ENCODE data around the gene ELP6.
"Not testable (repeated sequence)": the region's sequence is repeated elsewhere in the genome, so short reads cannot be mapped to it uniquely, and the experiment has no call there.

The ELP6 gene

DNA sequence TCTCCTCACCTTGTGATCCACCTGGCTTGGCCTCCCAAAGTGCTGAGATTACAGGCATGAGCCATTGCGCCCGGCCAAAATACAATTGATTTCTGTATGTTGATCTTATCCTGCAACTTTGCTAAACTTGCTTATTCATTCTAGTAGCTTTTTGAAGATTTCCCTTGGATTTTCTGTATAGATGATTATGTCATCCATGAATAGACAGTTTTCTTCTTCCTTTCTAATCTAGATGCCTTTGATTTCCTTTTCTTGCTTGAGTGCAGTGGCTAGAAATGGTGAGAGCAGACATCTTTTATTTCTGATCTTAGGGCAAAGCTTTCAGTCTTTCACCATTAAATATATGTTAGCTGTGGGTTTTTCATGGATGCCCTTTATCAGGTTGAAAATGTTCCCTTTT, 4.4 kb upstream of the ELP6 start:
- no peaks in the 10 kb centered on the region for H3K4me1 ChIP-seq
- H2AFZ ChIP-seq: no peak overlapping the region
- H3K4me2 ChIP-seq (ENCODE audit: low read length): no peak overlapping the region
- no peaks in the 10 kb centered on the region for H3K79me2 ChIP-seq
- TF ChIP-seq, protein P1, sequence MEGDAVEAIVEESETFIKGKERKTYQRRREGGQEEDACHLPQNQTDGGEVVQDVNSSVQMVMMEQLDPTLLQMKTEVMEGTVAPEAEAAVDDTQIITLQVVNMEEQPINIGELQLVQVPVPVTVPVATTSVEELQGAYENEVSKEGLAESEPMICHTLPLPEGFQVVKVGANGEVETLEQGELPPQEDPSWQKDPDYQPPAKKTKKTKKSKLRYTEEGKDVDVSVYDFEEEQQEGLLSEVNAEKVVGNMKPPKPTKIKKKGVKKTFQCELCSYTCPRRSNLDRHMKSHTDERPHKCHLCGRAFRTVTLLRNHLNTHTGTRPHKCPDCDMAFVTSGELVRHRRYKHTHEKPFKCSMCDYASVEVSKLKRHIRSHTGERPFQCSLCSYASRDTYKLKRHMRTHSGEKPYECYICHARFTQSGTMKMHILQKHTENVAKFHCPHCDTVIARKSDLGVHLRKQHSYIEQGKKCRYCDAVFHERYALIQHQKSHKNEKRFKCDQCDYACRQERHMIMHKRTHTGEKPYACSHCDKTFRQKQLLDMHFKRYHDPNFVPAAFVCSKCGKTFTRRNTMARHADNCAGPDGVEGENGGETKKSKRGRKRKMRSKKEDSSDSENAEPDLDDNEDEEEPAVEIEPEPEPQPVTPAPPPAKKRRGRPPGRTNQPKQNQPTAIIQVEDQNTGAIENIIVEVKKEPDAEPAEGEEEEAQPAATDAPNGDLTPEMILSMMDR (IDR thresholded peaks at IDR 0.05): no peak
- no peaks in the 10 kb centered on the region for H3K36me3 ChIP-seq (ENCODE audit: control insufficient read depth, insufficient read depth, low read length)
- H3K27me3 ChIP-seq (ENCODE audit: control insufficient read depth, insufficient read depth, low read length): no peaks in the 10 kb centered on the region
- H3K9ac ChIP-seq: no peak overlapping the region
- H3K27ac ChIP-seq: no peak overlapping the region
- no peaks in the 10 kb centered on the region for H3K9me3 ChIP-seq (ENCODE audit: control insufficient read depth, low read length)
- no peak overlapping the region for H3K4me3 ChIP-seq (ENCODE audit: low read depth, low read length)

DNA sequence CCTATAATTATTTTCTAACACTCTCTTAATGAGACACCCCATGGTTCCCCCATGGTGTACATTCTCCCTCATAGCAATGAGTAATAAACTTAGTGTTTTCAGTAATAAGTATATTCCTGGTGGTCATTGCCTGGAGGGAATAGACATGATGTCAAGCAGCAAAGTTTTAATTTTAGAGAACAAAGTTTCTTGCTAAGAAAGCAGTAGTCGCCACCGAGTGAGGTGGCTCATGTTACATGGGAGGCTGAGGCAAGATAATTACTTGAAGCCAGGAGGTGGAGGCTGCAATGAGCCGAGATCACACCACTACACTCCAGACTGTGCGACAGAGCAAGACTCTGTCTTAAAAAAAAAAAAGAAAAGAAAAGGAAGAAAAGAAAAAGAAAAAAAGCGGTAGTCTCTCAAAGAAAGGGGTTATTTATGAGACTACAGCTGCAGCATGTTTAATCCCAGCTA, 2.4 kb upstream of the ELP6 start:
- TF ChIP-seq, protein P1 (IDR thresholded peaks at IDR 0.05): no peak
- no peaks in the 10 kb centered on the region for H3K79me2 ChIP-seq
- H3K36me3 ChIP-seq (ENCODE audit: control insufficient read depth, insufficient read depth, low read length): no peaks in the 10 kb centered on the region
- no peak overlapping the region for H3K27ac ChIP-seq
- H3K27me3 ChIP-seq (ENCODE audit: control insufficient read depth, insufficient read depth, low read length): no peaks in the 10 kb centered on the region
- no peak overlapping the region for H3K9ac ChIP-seq
- H2AFZ ChIP-seq: peak overlapping the region; percentile 58
- no peak overlapping the region for H3K4me3 ChIP-seq (ENCODE audit: low read depth, low read length)
- H3K4me1 ChIP-seq: no peaks in the 10 kb centered on the region
- no peak overlapping the region for H3K4me2 ChIP-seq (ENCODE audit: low read length)
- H3K9me3 ChIP-seq (ENCODE audit: control insufficient read depth, low read length): no peaks in the 10 kb centered on the region

DNA sequence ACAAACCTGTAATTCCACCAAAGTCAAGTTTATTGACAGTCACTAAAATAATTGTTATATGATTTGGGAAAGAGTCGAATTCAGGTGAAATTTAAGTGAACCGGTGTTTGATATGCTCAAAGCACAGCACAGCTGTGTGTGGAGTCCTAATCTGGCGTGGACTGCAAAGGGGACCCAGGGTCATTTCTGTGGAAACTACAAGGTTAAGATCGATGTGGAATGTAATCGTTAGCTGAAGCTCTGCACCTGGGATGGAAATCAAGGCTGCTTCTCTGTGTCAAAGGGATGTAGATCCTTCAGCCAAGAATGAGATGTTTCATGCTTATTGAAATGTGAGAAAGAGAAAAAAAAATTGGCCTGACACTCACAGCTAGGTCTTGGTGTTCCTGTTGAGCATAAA, 1.6 kb upstream of the ELP6 start:
- Histone ChIP-seq H3K36me3 (ENCODE audit: control insufficient read depth, insufficient read depth, low read length) (no peaks in the 10 kb centered on the region), H3K4me3 (ENCODE audit: low read depth, low read length) (no peak overlapping the region), H2AFZ (peak overlapping the region; percentile 58), H3K27ac (peak overlapping the region; percentile 33), H3K9me3 (ENCODE audit: control insufficient read depth, low read length) (no peaks in the 10 kb centered on the region), H3K4me1 (no peaks in the 10 kb centered on the region), H3K9ac (no peak overlapping the region), H3K27me3 (ENCODE audit: control insufficient read depth, insufficient read depth, low read length) (no peaks in the 10 kb centered on the region), H3K79me2 (no peaks in the 10 kb centered on the region), H3K4me2 (ENCODE audit: low read length) (no peak overlapping the region)
- TF ChIP-seq, protein P1 (IDR thresholded peaks at IDR 0.05): no peak

DNA sequence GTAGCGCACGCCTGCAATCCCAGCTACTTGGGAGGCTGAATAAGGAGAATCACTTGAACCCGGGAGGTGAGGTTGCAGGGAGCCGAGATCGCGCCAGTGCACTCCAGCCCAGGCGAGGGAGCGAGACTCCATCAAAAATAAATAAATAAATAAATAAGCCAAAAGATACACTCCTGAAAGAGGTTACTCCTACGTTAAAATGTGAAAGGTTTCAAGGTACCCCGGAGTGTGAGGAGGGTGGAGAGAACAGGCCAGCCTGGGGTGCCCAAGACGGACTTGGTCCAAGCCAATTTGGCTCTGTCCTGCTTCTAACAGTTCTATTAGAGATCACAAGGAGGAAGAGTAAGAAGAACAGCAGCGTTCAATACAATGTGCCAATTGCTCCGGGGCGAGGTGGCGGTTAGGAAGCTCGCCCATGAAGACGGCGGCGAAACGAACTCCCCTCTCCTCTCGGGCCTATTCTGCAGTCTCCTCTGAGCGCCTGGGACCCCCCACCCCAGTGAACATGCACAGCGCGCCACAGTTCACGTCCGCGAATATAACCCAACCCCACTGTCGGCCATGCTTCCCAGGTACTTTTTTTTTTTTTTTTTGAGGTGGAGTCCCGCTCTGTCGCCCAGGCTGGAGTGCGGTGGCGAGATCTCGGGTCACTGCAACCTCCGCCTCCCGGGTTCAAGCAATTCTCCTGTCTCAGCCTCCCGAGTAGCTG, 942 bp downstream of the ELP6 start:
- Histone ChIP-seq H3K4me1 (no peaks in the 10 kb centered on the region), H3K4me3 (ENCODE audit: low read depth, low read length) (peak overlapping the region; percentile 99), H3K4me2 (ENCODE audit: low read length) (peak overlapping the region; percentile 86), H3K9me3 (ENCODE audit: control insufficient read depth, low read length) (no peaks in the 10 kb centered on the region), H3K36me3 (ENCODE audit: control insufficient read depth, insufficient read depth, low read length) (no peaks in the 10 kb centered on the region), H3K27me3 (ENCODE audit: control insufficient read depth, insufficient read depth, low read length) (no peaks in the 10 kb centered on the region), H3K9ac (peak overlapping the region; percentile 23), H3K79me2 (no peaks in the 10 kb centered on the region), H3K27ac (peak overlapping the region; percentile 95), H2AFZ (peak overlapping the region; percentile 96)
- TF ChIP-seq, protein P1 (IDR thresholded peaks at IDR 0.05): no peak

DNA sequence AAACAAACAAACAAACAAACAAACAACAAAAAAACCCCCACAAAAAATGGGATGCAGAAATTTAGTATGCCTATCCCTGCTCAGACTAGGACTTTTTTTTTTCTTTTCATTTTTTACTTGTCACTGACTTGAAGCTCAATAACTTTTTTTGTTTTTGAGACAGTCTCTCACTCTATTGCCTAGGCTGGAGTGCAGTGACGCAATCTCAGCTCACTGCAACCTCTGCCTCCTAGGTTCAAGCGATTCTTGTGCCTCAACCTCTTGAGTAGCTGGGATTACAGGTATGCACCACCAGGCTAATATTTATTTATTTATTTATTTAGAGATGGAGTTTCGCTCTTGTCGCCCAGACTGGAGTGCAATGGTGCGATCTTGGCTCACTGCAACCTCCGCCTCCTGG, 8.2 kb downstream of the ELP6 start:
- H3K9ac ChIP-seq; H3K4me2 ChIP-seq (ENCODE audit: low read length); H3K9me3 ChIP-seq (ENCODE audit: control insufficient read depth, low read length); H3K27ac ChIP-seq; H3K79me2 ChIP-seq; H3K4me1 ChIP-seq; H2AFZ ChIP-seq; H3K36me3 ChIP-seq (ENCODE audit: control insufficient read depth, insufficient read depth, low read length); H3K27me3 ChIP-seq (ENCODE audit: control insufficient read depth, insufficient read depth, low read length); H3K4me3 ChIP-seq (ENCODE audit: low read depth, low read length): not testable (repeated sequence)

Data from parathyroid adenoma (tissue), 2 donors.